ENCODE measurements around the gene NPY4R.
"Not testable (repeated sequence)": the region's sequence is repeated elsewhere in the genome, so short reads cannot be mapped to it uniquely, and the experiment has no call there.

NPY4R gene

GRCh38 chr10:46442706-46443275 lies 23.0 kb downstream of the NPY4R start:
- H3K27ac ChIP-seq (ENCODE audit: low read depth, low read length); H3K36me3 ChIP-seq (ENCODE audit: control insufficient read depth in 1 of 2, insufficient read depth in 2 of 2, low read length in 2 of 2); H3K9ac ChIP-seq (ENCODE audit: low read length); H3K27me3 ChIP-seq (ENCODE audit: insufficient read depth, low read length); H3K79me1 ChIP-seq (ENCODE audit: low read length); H3K79me2 ChIP-seq (ENCODE audit: control insufficient read depth, insufficient read depth, low read length, poor library complexity); H4K12ac ChIP-seq (ENCODE audit: low read depth, low read length); H3K4me1 ChIP-seq (ENCODE audit: control insufficient read depth in 1 of 2, insufficient read depth in 2 of 2, low read length in 2 of 2); H3K23ac ChIP-seq (ENCODE audit: low read length); H2BK120ac ChIP-seq (ENCODE audit: insufficient read depth, low read length, poor library complexity); H3K18ac ChIP-seq (ENCODE audit: low read length); H3K9me3 ChIP-seq (ENCODE audit: insufficient read depth, low read depth, low read length); H4K8ac ChIP-seq (ENCODE audit: low read depth, low read length); H4K91ac ChIP-seq (ENCODE audit: low read depth, low read length); H2AFZ ChIP-seq (ENCODE audit: insufficient read depth, low read length, poor library complexity); H3K4me3 ChIP-seq (ENCODE audit: low read depth, low read length); H3K4me2 ChIP-seq (ENCODE audit: low read length); H3K14ac ChIP-seq (ENCODE audit: low read length); H2BK12ac ChIP-seq (ENCODE audit: low read length): not testable (repeated sequence)
- Histone ChIP-seq H2BK5ac (ENCODE audit: low read depth, low read length, poor library complexity) (peak overlapping the region; percentile 40), H2AK5ac (ENCODE audit: low read length) (peak overlapping the region; percentile 46), H3K4ac (ENCODE audit: low read depth, low read length) (peak overlapping the region; percentile 55)
- no CpG with 5 or more reads among the region's 10 CpGs for WGBS (ENCODE audit: extremely low coverage, insufficient coverage, insufficient read length)
- DNase-seq: peak; percentile 84 to 93

- H4K91ac ChIP-seq (ENCODE audit: low read depth, low read length); H3K36me3 ChIP-seq (ENCODE audit: control insufficient read depth in 1 of 2, insufficient read depth in 2 of 2, low read length in 2 of 2); H3K9ac ChIP-seq (ENCODE audit: low read length); H2AK5ac ChIP-seq (ENCODE audit: low read length); H4K12ac ChIP-seq (ENCODE audit: low read depth, low read length); H2BK120ac ChIP-seq (ENCODE audit: insufficient read depth, low read length, poor library complexity); H2AFZ ChIP-seq (ENCODE audit: insufficient read depth, low read length, poor library complexity); H3K79me1 ChIP-seq (ENCODE audit: low read length); H4K8ac ChIP-seq (ENCODE audit: low read depth, low read length); H2BK12ac ChIP-seq (ENCODE audit: low read length); H3K4me2 ChIP-seq (ENCODE audit: low read length); H2BK5ac ChIP-seq (ENCODE audit: low read depth, low read length, poor library complexity); H3K23ac ChIP-seq (ENCODE audit: low read length); H3K14ac ChIP-seq (ENCODE audit: low read length); H3K4me1 ChIP-seq (ENCODE audit: control insufficient read depth in 1 of 2, insufficient read depth in 2 of 2, low read length in 2 of 2); H3K9me3 ChIP-seq (ENCODE audit: insufficient read depth, low read depth, low read length); H3K27ac ChIP-seq (ENCODE audit: low read depth, low read length); H3K27me3 ChIP-seq (ENCODE audit: insufficient read depth, low read length); H3K18ac ChIP-seq (ENCODE audit: low read length); H3K4ac ChIP-seq (ENCODE audit: low read depth, low read length); H3K79me2 ChIP-seq (ENCODE audit: control insufficient read depth, insufficient read depth, low read length, poor library complexity); H3K4me3 ChIP-seq (ENCODE audit: low read depth, low read length): not testable (repeated sequence)
- WGBS (ENCODE audit: extremely low coverage, insufficient coverage, insufficient read length): no CpG with 5 or more reads among the region's 7 CpGs
- DNase-seq: peak; percentile 93 to 96
Measured at GRCh38 chr10:46441837-46442278, 23.9 kb downstream of the NPY4R start.

GRCh38 chr10:46440942-46441341 lies 24.8 kb downstream of the NPY4R start:
- not testable (repeated sequence) for H3K4me1 ChIP-seq (ENCODE audit: control insufficient read depth in 1 of 2, insufficient read depth in 2 of 2, low read length in 2 of 2); H2BK12ac ChIP-seq (ENCODE audit: low read length); H3K36me3 ChIP-seq (ENCODE audit: control insufficient read depth in 1 of 2, insufficient read depth in 2 of 2, low read length in 2 of 2); H3K27ac ChIP-seq (ENCODE audit: low read depth, low read length); H3K14ac ChIP-seq (ENCODE audit: low read length); H3K79me2 ChIP-seq (ENCODE audit: control insufficient read depth, insufficient read depth, low read length, poor library complexity); H4K8ac ChIP-seq (ENCODE audit: low read depth, low read length); H3K4me2 ChIP-seq (ENCODE audit: low read length); H4K91ac ChIP-seq (ENCODE audit: low read depth, low read length); DNase-seq; H3K9me3 ChIP-seq (ENCODE audit: insufficient read depth, low read depth, low read length); H2BK5ac ChIP-seq (ENCODE audit: low read depth, low read length, poor library complexity); H4K12ac ChIP-seq (ENCODE audit: low read depth, low read length); H3K79me1 ChIP-seq (ENCODE audit: low read length); H3K4me3 ChIP-seq (ENCODE audit: low read depth, low read length); H3K18ac ChIP-seq (ENCODE audit: low read length); H2BK120ac ChIP-seq (ENCODE audit: insufficient read depth, low read length, poor library complexity); H3K9ac ChIP-seq (ENCODE audit: low read length); H3K4ac ChIP-seq (ENCODE audit: low read depth, low read length); H3K23ac ChIP-seq (ENCODE audit: low read length); H3K27me3 ChIP-seq (ENCODE audit: insufficient read depth, low read length); H2AFZ ChIP-seq (ENCODE audit: insufficient read depth, low read length, poor library complexity); H2AK5ac ChIP-seq (ENCODE audit: low read length)
- WGBS (ENCODE audit: extremely low coverage, insufficient coverage, insufficient read length): no CpG with 5 or more reads among the region's 4 CpGs

GRCh38 chr10:46423550-46423949 lies 42.2 kb downstream of the NPY4R start:
- H2AFZ ChIP-seq (ENCODE audit: insufficient read depth, low read length, poor library complexity); H3K4me2 ChIP-seq (ENCODE audit: low read length); H4K91ac ChIP-seq (ENCODE audit: low read depth, low read length); DNase-seq; H3K14ac ChIP-seq (ENCODE audit: low read length); H3K23ac ChIP-seq (ENCODE audit: low read length); H2BK120ac ChIP-seq (ENCODE audit: insufficient read depth, low read length, poor library complexity); H3K27me3 ChIP-seq (ENCODE audit: insufficient read depth, low read length); H2AK5ac ChIP-seq (ENCODE audit: low read length); H3K4me1 ChIP-seq (ENCODE audit: control insufficient read depth in 1 of 2, insufficient read depth in 2 of 2, low read length in 2 of 2); H3K79me1 ChIP-seq (ENCODE audit: low read length); H3K79me2 ChIP-seq (ENCODE audit: control insufficient read depth, insufficient read depth, low read length, poor library complexity); H4K8ac ChIP-seq (ENCODE audit: low read depth, low read length); H3K4ac ChIP-seq (ENCODE audit: low read depth, low read length); H3K4me3 ChIP-seq (ENCODE audit: low read depth, low read length); H2BK5ac ChIP-seq (ENCODE audit: low read depth, low read length, poor library complexity); H3K36me3 ChIP-seq (ENCODE audit: control insufficient read depth in 1 of 2, insufficient read depth in 2 of 2, low read length in 2 of 2); H4K12ac ChIP-seq (ENCODE audit: low read depth, low read length); H2BK12ac ChIP-seq (ENCODE audit: low read length); H3K9ac ChIP-seq (ENCODE audit: low read length); H3K18ac ChIP-seq (ENCODE audit: low read length); H3K27ac ChIP-seq (ENCODE audit: low read depth, low read length); H3K9me3 ChIP-seq (ENCODE audit: insufficient read depth, low read depth, low read length): not testable (repeated sequence)
- WGBS (ENCODE audit: extremely low coverage, insufficient coverage, insufficient read length): no CpG with 5 or more reads among the region's 2 CpGs

Measured in trophoblast cell (in vitro differentiated cells and primary cell).